HFFc6 (cell line): Measurements from ENCODE around the gene ATP6V1G1. TPM values are rescaled to one million over a fixed set of nuclear protein-coding genes. Genes with fewer than 3 reads are reported as not detected.

Source experiments
- DNase-seq: peaks from one replicate; pipeline ENCODE4 v3.0.0-alpha.2; 2018
- H3K27ac Mint-ChIP-seq: 2 replicates; pipeline ENCODE4 v1.8.0; 2020; ENCODE audit warnings: mild to moderate bottlenecking, mixed read lengths
- H3K27me3 Mint-ChIP-seq: 2 replicates; pipeline ENCODE4 v1.8.0; 2021; ENCODE audit warnings: mild to moderate bottlenecking, moderate library complexity, mixed read lengths; ENCODE audit not compliant: insufficient read depth
- H3K36me3 Mint-ChIP-seq: 2 replicates; pipeline ENCODE4 v1.8.0; 2021; ENCODE audit warnings: low read depth, mixed read lengths
- H3K4me1 Mint-ChIP-seq: 2 replicates; pipeline ENCODE4 v1.8.0; 2020; ENCODE audit warnings: low read depth, mixed read lengths
- H3K4me3 Mint-ChIP-seq: 2 replicates; pipeline ENCODE4 v1.8.0; 2020; ENCODE audit warnings: mild to moderate bottlenecking, moderate library complexity, mixed read lengths
- H3K9me3 Mint-ChIP-seq: 2 replicates; pipeline ENCODE4 v1.8.0; 2020; ENCODE audit warnings: mild to moderate bottlenecking, mixed read lengths
- total RNA-seq, 6 experiments: library from RNA; stranded (reverse); fragmentation: NEBNext Ultra II Directional; extraction: Animal tissue kit (Norgen Biotek cat#: 25700); gene quantifications; 2 replicates in 1 of 6; 3 replicates in 5 of 6; pipeline ENCODE4 v1.2.3, GENCODE V29; 2021
- TF ChIP-seq, protein P1 (sequence below): fragments of 200-600 bp; sonication (generic); IDR thresholded peaks from 2 replicates; pipeline ENCODE4 v1.5.0; 2021; ENCODE audit warnings: antibody characterized with exemption, mild to moderate bottlenecking

Gene ATP6V1G1
- total RNA-seq, 6 experiments from 2014 or later: 74.2 to 104 (median 86.5) TPM

DNA sequence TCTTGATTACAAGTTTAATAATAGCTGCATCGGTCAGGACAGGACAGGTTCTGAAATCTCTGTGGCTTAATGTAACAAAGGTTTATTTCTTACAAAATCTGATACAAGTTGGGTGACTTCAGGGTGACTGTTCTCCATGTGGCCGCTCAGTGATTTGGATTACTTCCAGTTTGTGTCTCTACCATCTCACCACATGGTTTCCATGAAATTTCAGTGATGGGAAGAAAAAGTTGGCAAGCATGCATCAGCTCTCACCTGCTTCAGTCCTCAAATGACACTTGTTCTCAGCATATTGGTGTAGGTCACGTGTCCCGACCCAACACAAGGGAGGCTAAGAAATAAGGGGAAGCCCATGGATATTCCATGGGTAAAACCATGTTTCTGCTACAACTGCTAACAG lies 15.7 kb downstream of the ATP6V1G1 start:
- no peak overlapping the region for H3K4me3 Mint-ChIP-seq
- TF ChIP-seq, protein P1, sequence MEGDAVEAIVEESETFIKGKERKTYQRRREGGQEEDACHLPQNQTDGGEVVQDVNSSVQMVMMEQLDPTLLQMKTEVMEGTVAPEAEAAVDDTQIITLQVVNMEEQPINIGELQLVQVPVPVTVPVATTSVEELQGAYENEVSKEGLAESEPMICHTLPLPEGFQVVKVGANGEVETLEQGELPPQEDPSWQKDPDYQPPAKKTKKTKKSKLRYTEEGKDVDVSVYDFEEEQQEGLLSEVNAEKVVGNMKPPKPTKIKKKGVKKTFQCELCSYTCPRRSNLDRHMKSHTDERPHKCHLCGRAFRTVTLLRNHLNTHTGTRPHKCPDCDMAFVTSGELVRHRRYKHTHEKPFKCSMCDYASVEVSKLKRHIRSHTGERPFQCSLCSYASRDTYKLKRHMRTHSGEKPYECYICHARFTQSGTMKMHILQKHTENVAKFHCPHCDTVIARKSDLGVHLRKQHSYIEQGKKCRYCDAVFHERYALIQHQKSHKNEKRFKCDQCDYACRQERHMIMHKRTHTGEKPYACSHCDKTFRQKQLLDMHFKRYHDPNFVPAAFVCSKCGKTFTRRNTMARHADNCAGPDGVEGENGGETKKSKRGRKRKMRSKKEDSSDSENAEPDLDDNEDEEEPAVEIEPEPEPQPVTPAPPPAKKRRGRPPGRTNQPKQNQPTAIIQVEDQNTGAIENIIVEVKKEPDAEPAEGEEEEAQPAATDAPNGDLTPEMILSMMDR: no peak
- peaks cover 37% of the 10 kb centered on the region for H3K36me3 Mint-ChIP-seq
- no peaks in the 10 kb centered on the region; the same call in 1 of the 2 replicates for H3K27me3 Mint-ChIP-seq
- peaks cover 25% of the 10 kb centered on the region for H3K4me1 Mint-ChIP-seq
- no peak overlapping the region for H3K27ac Mint-ChIP-seq
- peaks cover 20% of the 10 kb centered on the region for H3K9me3 Mint-ChIP-seq
- DNase-seq: no peak

DNA sequence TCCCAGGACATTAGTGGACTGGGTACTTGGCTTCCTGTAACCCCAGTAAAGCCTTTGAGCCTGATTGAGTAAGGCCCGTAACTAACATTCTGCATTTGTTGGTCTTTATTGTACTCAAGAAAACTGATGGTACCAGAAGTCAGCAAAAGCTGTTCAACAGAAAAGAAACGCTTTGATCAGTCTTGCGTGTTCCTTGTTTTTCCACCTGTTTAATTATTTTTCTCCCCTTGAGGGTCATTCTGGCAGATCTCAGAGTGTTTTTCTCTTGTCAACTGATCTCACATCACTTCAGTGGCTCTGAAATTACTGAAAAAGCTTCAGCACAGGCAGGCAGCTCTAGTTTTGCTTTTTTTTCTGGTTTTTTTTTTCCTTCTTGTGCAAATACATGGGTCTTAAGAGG lies 17.4 kb downstream of the ATP6V1G1 start:
- no peaks in the 10 kb centered on the region; the same call in 1 of the 2 replicates for H3K27me3 Mint-ChIP-seq

DNA sequence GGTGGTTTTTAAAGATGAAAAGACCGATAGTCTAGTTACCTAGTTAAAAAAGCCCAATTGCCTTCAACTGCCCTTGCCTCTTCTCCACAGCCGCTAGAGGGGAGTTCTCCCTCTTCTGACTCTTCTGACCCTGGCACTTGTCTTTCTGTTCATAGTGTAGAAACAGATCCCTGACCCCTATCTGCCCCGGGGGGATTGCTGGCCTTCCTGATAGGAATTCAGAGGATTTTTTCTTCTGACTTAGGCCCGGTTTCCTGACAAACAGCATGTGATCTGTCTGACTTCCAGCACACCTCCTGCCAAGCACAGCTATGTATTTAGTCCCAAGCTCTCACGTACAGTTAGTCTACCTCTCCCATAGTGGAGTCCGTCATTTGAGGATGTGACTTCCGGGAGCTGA lies 18.5 kb downstream of the ATP6V1G1 start:
- H3K27ac Mint-ChIP-seq: no peak overlapping the region
- H3K4me3 Mint-ChIP-seq: no peak overlapping the region
- no peaks in the 10 kb centered on the region; the same call in 1 of the 2 replicates for H3K27me3 Mint-ChIP-seq
- H3K36me3 Mint-ChIP-seq: peaks cover 13% of the 10 kb centered on the region
- H3K4me1 Mint-ChIP-seq: peaks cover 38% of the 10 kb centered on the region
- TF ChIP-seq, protein P1: no peak
- peaks cover 10% of the 10 kb centered on the region for H3K9me3 Mint-ChIP-seq
- no peak for DNase-seq

More for the DNA sequence above, 17.4 kb downstream of the ATP6V1G1 start:
- peaks cover 17% of the 10 kb centered on the region for H3K9me3 Mint-ChIP-seq
- DNase-seq: no peak
- peaks cover 22% of the 10 kb centered on the region for H3K36me3 Mint-ChIP-seq
- TF ChIP-seq, protein P1: no peak
- H3K4me1 Mint-ChIP-seq: peaks cover 33% of the 10 kb centered on the region
- no peak overlapping the region for H3K27ac Mint-ChIP-seq
- no peak overlapping the region for H3K4me3 Mint-ChIP-seq

DNA sequence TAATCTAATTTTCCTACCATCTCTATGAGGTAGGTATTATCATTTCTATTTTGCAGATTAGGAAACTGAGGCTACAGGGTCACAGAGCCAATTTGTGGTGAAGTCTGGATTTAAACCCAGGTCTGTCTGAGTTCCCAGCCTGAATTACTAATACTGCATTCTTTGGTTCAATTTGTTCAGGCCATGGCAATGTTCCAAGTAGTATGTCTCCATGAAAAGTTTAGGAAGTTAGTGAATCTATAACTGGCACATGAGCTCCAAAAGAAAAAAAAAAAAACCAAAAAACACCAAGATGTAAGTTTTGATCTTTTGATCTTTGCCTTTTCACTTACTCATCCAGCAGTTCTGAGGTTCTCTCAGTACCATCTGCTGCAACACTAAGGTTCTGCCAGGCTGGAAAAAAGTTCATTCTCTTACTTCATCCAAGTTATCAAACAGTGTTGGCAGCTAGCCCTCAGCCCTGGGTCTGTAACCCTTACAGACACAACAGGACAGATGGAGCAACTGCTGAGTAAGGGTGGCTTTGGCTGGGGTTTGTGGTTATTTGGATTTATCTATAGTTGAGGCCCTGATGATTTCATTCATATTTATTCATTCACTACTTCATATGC lies 19.1 kb downstream of the ATP6V1G1 start:
- Mint-ChIP-seq H3K9me3 (peaks cover 4% of the 10 kb centered on the region), H3K27me3 (no peaks in the 10 kb centered on the region; the same call in 1 of the 2 replicates), H3K27ac (peak overlapping the region; percentile 24), H3K4me1 (peaks cover 38% of the 10 kb centered on the region), H3K36me3 (peaks cover 8% of the 10 kb centered on the region), H3K4me3 (no peak overlapping the region)
- DNase-seq: peak; percentile 33
- TF ChIP-seq, protein P1: no peak

DNA sequence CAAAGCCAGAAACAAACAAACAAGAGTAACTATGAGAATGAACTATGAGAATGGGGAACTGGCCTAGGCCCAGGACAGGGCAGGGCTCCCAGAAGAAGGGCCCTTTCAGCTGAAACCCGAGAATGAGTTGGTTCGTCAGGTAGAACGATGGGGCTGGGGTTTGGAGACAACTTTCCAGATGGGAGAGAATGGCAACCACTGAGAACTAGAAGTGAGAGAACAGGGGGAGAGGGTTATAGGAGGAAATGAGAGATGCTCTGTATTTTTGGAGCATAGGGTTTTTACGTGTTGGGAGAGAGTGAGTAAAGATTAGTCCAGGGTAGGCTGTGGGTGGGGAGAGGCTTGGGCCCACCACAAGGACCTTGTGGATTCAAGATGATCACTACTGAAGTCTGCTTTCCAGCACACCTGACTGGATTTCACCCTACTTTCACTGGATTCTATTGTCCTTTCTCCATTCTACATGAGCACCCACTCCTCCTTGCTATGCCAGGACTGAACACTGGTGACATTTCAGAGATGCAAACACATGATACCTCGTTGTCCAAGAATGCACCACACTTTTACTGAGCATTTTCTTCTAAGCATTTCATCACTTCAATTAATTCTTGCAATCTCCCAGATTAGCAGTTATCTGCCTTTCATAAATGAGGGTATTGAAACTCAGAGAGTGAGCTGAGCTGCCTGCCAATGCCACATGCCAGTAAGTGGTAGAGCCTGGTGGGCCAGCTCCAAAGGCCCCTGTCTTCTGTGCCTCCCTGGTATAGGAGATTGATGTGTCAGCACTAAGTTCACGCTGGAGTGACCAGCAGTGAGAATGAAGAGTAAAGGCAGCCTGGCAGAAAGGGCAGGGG lies 20.3 kb downstream of the ATP6V1G1 start:
- H3K27ac Mint-ChIP-seq: no peak overlapping the region
- H3K36me3 Mint-ChIP-seq: no peaks in the 10 kb centered on the region
- no peak for DNase-seq
- H3K4me3 Mint-ChIP-seq: no peak overlapping the region
- H3K9me3 Mint-ChIP-seq: no peaks in the 10 kb centered on the region
- peaks cover 48% of the 10 kb centered on the region for H3K4me1 Mint-ChIP-seq
- TF ChIP-seq, protein P1: no peak
- H3K27me3 Mint-ChIP-seq: no peaks in the 10 kb centered on the region; the same call in 1 of the 2 replicates
